ENCODE data around the gene FBXL7. TPM values are rescaled to one million over a fixed set of nuclear protein-coding genes. Genes with fewer than 3 reads are reported as not detected.

Gene FBXL7
- polyA plus RNA-seq, 1 donor from 2014 or later, result 0.24 TPM

DNA sequence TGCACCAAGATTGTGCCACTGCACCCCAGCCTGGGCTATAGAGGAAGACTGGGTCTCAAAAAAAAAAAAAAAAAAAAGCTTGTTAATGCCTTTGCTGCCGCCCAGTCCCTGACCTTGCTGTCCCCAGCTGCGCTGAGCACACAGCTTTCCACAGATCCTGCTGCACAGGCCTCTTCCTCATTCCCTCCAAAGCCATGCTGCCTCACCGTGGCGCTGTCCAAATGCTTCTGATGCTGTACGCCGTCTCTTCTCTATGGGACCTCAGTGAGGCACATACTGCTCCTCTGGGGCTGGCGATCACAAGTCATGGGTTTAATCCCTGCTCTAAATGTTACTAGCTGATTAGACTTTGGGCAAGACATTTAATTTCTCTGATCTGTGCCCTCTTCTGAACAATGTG lies 234.1 kb downstream of the FBXL7 start:
- no peak overlapping the region for H3K9ac ChIP-seq (ENCODE audit: low read length)
- no peaks in the 10 kb centered on the region for H4K20me1 ChIP-seq (ENCODE audit: insufficient read depth)
- no peaks in the 10 kb centered on the region for H3K79me2 ChIP-seq (replicated peaks; ENCODE audit: insufficient read depth, low read length)
- no peaks in the 10 kb centered on the region for H3K9me3 ChIP-seq (ENCODE audit: low read length)
- H3K9me2 ChIP-seq (ENCODE audit: insufficient read depth, low read length), result no peaks in the 10 kb centered on the region
- H3K4me3 ChIP-seq (ENCODE audit: low read length), result no peak overlapping the region
- no peak for TF ChIP-seq POLR2AphosphoS5 (IDR thresholded peaks at IDR 0.05)
- no peak for TF ChIP-seq SMC3 (conservative IDR thresholded peaks at IDR 0.05; ENCODE audit: poor library complexity)
- H3K4me2 ChIP-seq (ENCODE audit: low read length), result no peak overlapping the region
- H3K27me3 ChIP-seq (ENCODE audit: insufficient read depth, low read depth, low read length), result no peaks in the 10 kb centered on the region
- no peak overlapping the region for H2AFZ ChIP-seq (ENCODE audit: low read depth, low read length)
- H3K27ac ChIP-seq (ENCODE audit: low read length), result no peak overlapping the region
- no peaks in the 10 kb centered on the region for H3K36me3 ChIP-seq (ENCODE audit: insufficient read depth, low read length)
- no peaks in the 10 kb centered on the region for H3F3A ChIP-seq (ENCODE audit: insufficient read depth, low read length, poor library complexity, severe bottlenecking)

GRCh38 chr5:15737036-15737821 lies 237.2 kb downstream of the FBXL7 start:
- H3K27ac ChIP-seq (ENCODE audit: low read length), result no peak overlapping the region
- H2AFZ ChIP-seq (ENCODE audit: low read depth, low read length), result no peak overlapping the region
- H3F3A ChIP-seq (ENCODE audit: insufficient read depth, low read length, poor library complexity, severe bottlenecking), result no peaks in the 10 kb centered on the region
- no peaks in the 10 kb centered on the region for H3K9me3 ChIP-seq (ENCODE audit: low read length)
- H4K20me1 ChIP-seq (ENCODE audit: insufficient read depth), result no peaks in the 10 kb centered on the region
- TF ChIP-seq MXI1 (conservative IDR thresholded peaks at IDR 0.05; ENCODE audit: poor library complexity, severe bottlenecking) (no peak), POLR2AphosphoS5 (IDR thresholded peaks at IDR 0.05) (no peak), TAF1 (IDR thresholded peaks at IDR 0.05; ENCODE audit: low read depth) (no peak), EP300 (conservative IDR thresholded peaks at IDR 0.05; ENCODE audit: poor library complexity, severe bottlenecking) (no peak), EZH2 (IDR thresholded peaks at IDR 0.05; ENCODE audit: borderline replicate concordance, insufficient read depth, low read length, poor library complexity, severe bottlenecking) (no peak), RAD21 (conservative IDR thresholded peaks at IDR 0.05) (no peak), CTCF (IDR thresholded peaks at IDR 0.05; ENCODE audit: poor library complexity, severe bottlenecking) (no peak), SMC3 (conservative IDR thresholded peaks at IDR 0.05; ENCODE audit: poor library complexity) (no peak)
- TF ChIP-seq, protein P1, sequence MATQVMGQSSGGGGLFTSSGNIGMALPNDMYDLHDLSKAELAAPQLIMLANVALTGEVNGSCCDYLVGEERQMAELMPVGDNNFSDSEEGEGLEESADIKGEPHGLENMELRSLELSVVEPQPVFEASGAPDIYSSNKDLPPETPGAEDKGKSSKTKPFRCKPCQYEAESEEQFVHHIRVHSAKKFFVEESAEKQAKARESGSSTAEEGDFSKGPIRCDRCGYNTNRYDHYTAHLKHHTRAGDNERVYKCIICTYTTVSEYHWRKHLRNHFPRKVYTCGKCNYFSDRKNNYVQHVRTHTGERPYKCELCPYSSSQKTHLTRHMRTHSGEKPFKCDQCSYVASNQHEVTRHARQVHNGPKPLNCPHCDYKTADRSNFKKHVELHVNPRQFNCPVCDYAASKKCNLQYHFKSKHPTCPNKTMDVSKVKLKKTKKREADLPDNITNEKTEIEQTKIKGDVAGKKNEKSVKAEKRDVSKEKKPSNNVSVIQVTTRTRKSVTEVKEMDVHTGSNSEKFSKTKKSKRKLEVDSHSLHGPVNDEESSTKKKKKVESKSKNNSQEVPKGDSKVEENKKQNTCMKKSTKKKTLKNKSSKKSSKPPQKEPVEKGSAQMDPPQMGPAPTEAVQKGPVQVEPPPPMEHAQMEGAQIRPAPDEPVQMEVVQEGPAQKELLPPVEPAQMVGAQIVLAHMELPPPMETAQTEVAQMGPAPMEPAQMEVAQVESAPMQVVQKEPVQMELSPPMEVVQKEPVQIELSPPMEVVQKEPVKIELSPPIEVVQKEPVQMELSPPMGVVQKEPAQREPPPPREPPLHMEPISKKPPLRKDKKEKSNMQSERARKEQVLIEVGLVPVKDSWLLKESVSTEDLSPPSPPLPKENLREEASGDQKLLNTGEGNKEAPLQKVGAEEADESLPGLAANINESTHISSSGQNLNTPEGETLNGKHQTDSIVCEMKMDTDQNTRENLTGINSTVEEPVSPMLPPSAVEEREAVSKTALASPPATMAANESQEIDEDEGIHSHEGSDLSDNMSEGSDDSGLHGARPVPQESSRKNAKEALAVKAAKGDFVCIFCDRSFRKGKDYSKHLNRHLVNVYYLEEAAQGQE (IDR thresholded peaks at IDR 0.05; ENCODE audit: borderline replicate concordance), result no peak
- H3K4me2 ChIP-seq (ENCODE audit: low read length), result no peak overlapping the region
- no peak overlapping the region for H3K4me3 ChIP-seq (ENCODE audit: low read length)
- no peaks in the 10 kb centered on the region for H3K79me2 ChIP-seq (replicated peaks; ENCODE audit: insufficient read depth, low read length)
- H3K36me3 ChIP-seq (ENCODE audit: insufficient read depth, low read length), result no peaks in the 10 kb centered on the region
- H3K9ac ChIP-seq (ENCODE audit: low read length), result no peak overlapping the region
- H3K9me2 ChIP-seq (ENCODE audit: insufficient read depth, low read length), result no peaks in the 10 kb centered on the region
- no peaks in the 10 kb centered on the region for H3K27me3 ChIP-seq (ENCODE audit: insufficient read depth, low read depth, low read length)
